H1 (cell line): ENCODE measurements around the gene SORBS1. TPM values are rescaled to one million over a fixed set of nuclear protein-coding genes. Genes with fewer than 3 reads are reported as not detected.

Experiments
- CTCF ChIA-PET: fragments of 300-600 bp; sonication (Branson Sonifier 250); formaldehyde crosslinking; loops from one replicate; lab custom pipeline; 2021; ENCODE audit not compliant: partially characterized antibody; lab: Charles Lee
- POLR2A ChIA-PET: fragments of 300-600 bp; sonication (Branson Sonifier 250); formaldehyde crosslinking; loops from one replicate; lab custom pipeline; 2021; ENCODE audit warnings: inconsistent platforms; ENCODE audit not compliant: partially characterized antibody; lab: Charles Lee
- DNase-seq, 2 experiments: peaks; one replicate each; pipeline versions ENCODE4 v3.0.0 to v3.0.0-alpha.2; 2010 to 2022; ENCODE audit warnings: low spot score in 2 of 2, low read depth in 1 of 2, mixed read lengths in 1 of 2
- FAIRE-seq: peaks from 2 replicates; lab custom pipeline; 2011; peaks lifted over from hg19 to GRCh38; lab: Jason Lieb, UNC
- H2AFZ ChIP-seq: 2 replicates; pipeline ENCODE4 v1.8.1; 2012; ENCODE audit warnings: low read length, inconsistent platforms
- H2AK5ac ChIP-seq: 2 replicates; pipeline ENCODE4 v1.6.1; 2013; ENCODE audit warnings: low read depth, low read length
- H2BK120ac ChIP-seq: replicated peaks from 2 replicates; pipeline ENCODE3; 2013; ENCODE audit warnings: low read depth, low read length, inconsistent platforms
- H2BK12ac ChIP-seq: 2 replicates; pipeline ENCODE4 v1.6.1; 2013; ENCODE audit warnings: low read depth, low read length
- H2BK15ac ChIP-seq: 2 replicates; pipeline ENCODE4 v1.6.1; 2013; ENCODE audit warnings: low read length
- H2BK20ac ChIP-seq: 2 replicates; pipeline ENCODE4 v1.6.1; 2013; ENCODE audit warnings: low read length
- H2BK5ac ChIP-seq: 2 replicates; pipeline ENCODE4 v1.6.1; 2013; ENCODE audit warnings: low read depth, low read length
- H3K14ac ChIP-seq: 2 replicates; pipeline ENCODE4 v1.6.1; 2013; ENCODE audit warnings: inconsistent platforms; ENCODE audit not compliant: insufficient read length
- H3K18ac ChIP-seq: 2 replicates; pipeline ENCODE4 v1.6.1; 2013; ENCODE audit warnings: low read length; ENCODE audit errors: extremely low read depth
- H3K23ac ChIP-seq: 2 replicates; pipeline ENCODE4 v1.6.1; 2013; ENCODE audit warnings: inconsistent platforms; ENCODE audit not compliant: insufficient read length
- H3K23me2 ChIP-seq: 2 replicates; pipeline ENCODE4 v1.6.1; 2013; ENCODE audit warnings: low read depth, low read length
- H3K27ac ChIP-seq: 2 replicates; pipeline ENCODE4 v1.6.1; 2011; ENCODE audit warnings: low read depth, low read length, inconsistent platforms
- H3K27me3 ChIP-seq, 4 experiments: replicated peaks in 1 of 4; 1 replicate in 1 of 4; 2 replicates in 3 of 4; pipeline versions ENCODE4 v1.6.1 to v1.8.1; 2011 to 2013; ENCODE audit warnings: low read length in 3 of 4, mild to moderate bottlenecking in 3 of 4, inconsistent platforms in 2 of 4, mixed read lengths in 2 of 4, moderate library complexity in 1 of 4; ENCODE audit not compliant: control insufficient read depth in 3 of 4, insufficient read depth in 3 of 4; ENCODE audit errors: extremely low read depth in 1 of 4
- H3K36me3 ChIP-seq, 4 experiments: 2 replicates each; pipeline versions ENCODE4 v1.6.1 to v1.8.1; 2011 to 2013; ENCODE audit warnings: mild to moderate bottlenecking in 4 of 4, low read length in 3 of 4, moderate library complexity in 2 of 4, control low read depth in 1 of 4, inconsistent platforms in 1 of 4; ENCODE audit not compliant: insufficient read depth in 4 of 4, control insufficient read depth in 2 of 4
- H3K4ac ChIP-seq: replicated peaks from 2 replicates; pipeline ENCODE3; 2013; ENCODE audit warnings: low read length, low read depth, mixed read lengths, inconsistent platforms; ENCODE audit not compliant: insufficient read length
- H3K4me1 ChIP-seq, 4 experiments: replicated peaks in 1 of 4; 1 replicate in 1 of 4; 2 replicates in 3 of 4; pipeline versions ENCODE4 v1.6.1 to v1.8.1; 2011 to 2013; ENCODE audit warnings: low read length in 3 of 4, inconsistent platforms in 2 of 4, mixed read lengths in 1 of 4; ENCODE audit not compliant: insufficient read depth in 4 of 4, control insufficient read depth in 3 of 4
- H3K4me2 ChIP-seq, 2 experiments: 2 replicates each; pipeline versions ENCODE4 v1.6.1 to v1.8.1; 2011 to 2013; ENCODE audit warnings: low read depth in 2 of 2, low read length in 2 of 2, control low read depth in 1 of 2, inconsistent platforms in 1 of 2, mild to moderate bottlenecking in 1 of 2; ENCODE audit not compliant: insufficient read depth in 1 of 2
- H3K4me3 ChIP-seq, 4 experiments: fragments of 200-600, 300-600 bp in 1 of 4; sonication (generic), shearing (Covaris generic), sonication (Bioruptor Twin) in 1 of 4; 2 replicates each; pipeline versions ENCODE4 v1.5.1 to v1.8.1; 2011 to 2016; ENCODE audit warnings: low read length in 4 of 4, low read depth in 3 of 4, control low read depth in 2 of 4, inconsistent platforms in 2 of 4, mild to moderate bottlenecking in 2 of 4, mixed read lengths in 1 of 4, moderate library complexity in 1 of 4; ENCODE audit not compliant: insufficient read depth in 2 of 4; ENCODE audit errors: extremely low read depth in 1 of 4
- H3K56ac ChIP-seq: replicated peaks from 2 replicates; pipeline ENCODE3; 2013; ENCODE audit warnings: low read depth, mild to moderate bottlenecking, mixed read lengths, low read length, inconsistent platforms; ENCODE audit not compliant: insufficient read length
- H3K79me1 ChIP-seq: 2 replicates; pipeline ENCODE4 v1.6.1; 2013; ENCODE audit warnings: low read depth, low read length, control low read depth
- H3K79me2 ChIP-seq, 2 experiments: 2 replicates each; pipeline versions ENCODE4 v1.6.1 to v1.8.1; 2012 to 2013; ENCODE audit warnings: low read length in 2 of 2, mild to moderate bottlenecking in 2 of 2, inconsistent platforms in 1 of 2; ENCODE audit not compliant: insufficient read depth in 2 of 2, control insufficient read depth in 1 of 2
- H3K9ac ChIP-seq, 4 experiments: replicated peaks in 1 of 4; 1 replicate in 1 of 4; 2 replicates in 3 of 4; pipeline versions ENCODE4 v1.6.1 to v1.8.1; 2011 to 2013; ENCODE audit warnings: low read depth in 3 of 4, low read length in 3 of 4, control low read depth in 2 of 4, mild to moderate bottlenecking in 2 of 4, moderate library complexity in 2 of 4, inconsistent platforms in 1 of 4; ENCODE audit errors: extremely low read depth in 1 of 4
- H3K9me3 ChIP-seq, 2 experiments: 2 replicates each; pipeline versions ENCODE4 v1.6.1 to v1.8.1; 2012 to 2013; ENCODE audit warnings: mild to moderate bottlenecking in 2 of 2, moderate library complexity in 2 of 2, control low read depth in 1 of 2, inconsistent platforms in 1 of 2, low read depth in 1 of 2, low read length in 1 of 2, mixed read lengths in 1 of 2; ENCODE audit not compliant: insufficient read depth in 2 of 2
- H4K20me1 ChIP-seq, 2 experiments: replicated peaks in 1 of 2; 2 replicates each; pipeline versions ENCODE3 to v1.8.1; 2011 to 2013; ENCODE audit warnings: inconsistent platforms in 2 of 2, low read length in 2 of 2, mild to moderate bottlenecking in 1 of 2; ENCODE audit not compliant: insufficient read depth in 2 of 2, control insufficient read depth in 1 of 2
- H4K5ac ChIP-seq: 2 replicates; pipeline ENCODE4 v1.6.1; 2013; ENCODE audit warnings: low read length, low read depth, mixed read lengths, inconsistent platforms; ENCODE audit not compliant: insufficient read length
- H4K8ac ChIP-seq: 2 replicates; pipeline ENCODE4 v1.8.0; 2013; ENCODE audit warnings: mild to moderate bottlenecking, moderate library complexity, low read length, inconsistent platforms; ENCODE audit not compliant: insufficient read depth; ENCODE audit errors: extremely low read depth
- H4K91ac ChIP-seq: replicated peaks from 2 replicates; pipeline ENCODE3; 2013; ENCODE audit warnings: low read length, mixed read lengths, inconsistent platforms; ENCODE audit not compliant: insufficient read length
- BRCA1 ChIP-seq: IDR thresholded peaks from 2 replicates; pipeline ENCODE4 v1.6.1; 2012; ENCODE audit warnings: low read depth, low read length, improper control_type of control experiment
- CBX8 ChIP-seq: fragments of 300-800, 300-1000 bp; sonication (generic); IDR thresholded peaks from 2 replicates; pipeline ENCODE4 v1.7.1; 2016; ENCODE audit warnings: low read depth, low read length, borderline replicate concordance
- CHD1 ChIP-seq: IDR thresholded peaks from 2 replicates; pipeline ENCODE4 v1.6.1; 2012; ENCODE audit warnings: low read depth, low read length, improper control_type of control experiment
- EGR1 ChIP-seq: IDR thresholded peaks from 2 replicates; pipeline ENCODE4 v1.6.1; 2011; ENCODE audit warnings: low read depth, low read length, borderline replicate concordance
- GABPA ChIP-seq: IDR thresholded peaks from 2 replicates; pipeline ENCODE4 v1.6.1; 2011; ENCODE audit warnings: mild to moderate bottlenecking, low read length, moderate library complexity, borderline replicate concordance; ENCODE audit not compliant: insufficient read depth
- HDAC6 ChIP-seq: IDR thresholded peaks from one replicate; pipeline ENCODE4 v1.7.1; 2012; ENCODE audit warnings: low read depth, mild to moderate bottlenecking, inconsistent platforms, low read length, moderate library complexity
- MAFK ChIP-seq: IDR thresholded peaks from 2 replicates; pipeline ENCODE4 v1.6.1; 2012; ENCODE audit warnings: low read depth, mild to moderate bottlenecking, improper control_type of control experiment, low read length
- RAD21 ChIP-seq, 2 experiments: IDR thresholded peaks in 1 of 2; conservative IDR thresholded peaks in 1 of 2; 2 replicates each; pipeline ENCODE4 v1.6.1; 2011; ENCODE audit warnings: low read depth in 2 of 2, low read length in 2 of 2, improper control_type of control experiment in 1 of 2, inconsistent platforms in 1 of 2, mild to moderate bottlenecking in 1 of 2, moderate library complexity in 1 of 2
- RXRA ChIP-seq: IDR thresholded peaks from 2 replicates; pipeline ENCODE4 v1.6.1; 2011; ENCODE audit warnings: low read depth, mild to moderate bottlenecking, low read length, moderate library complexity; ENCODE audit not compliant: insufficient read depth
- USF2 ChIP-seq: IDR thresholded peaks from 2 replicates; pipeline ENCODE4 v1.6.1; 2011; ENCODE audit warnings: low read length, improper control_type of control experiment
- WGBS, 2 experiments: shearing (Covaris generic) in 1 of 2; methylation state at CpG; one replicate each; pipeline versions ENCODE4 v1.1.6 to v1.1.7; 2013 to 2015; ENCODE audit warnings: low lambda C conversion rate in 2 of 2, mixed read lengths in 2 of 2, inconsistent platforms in 1 of 2, low coverage in 1 of 2, missing lambda C conversion rate in 1 of 2; ENCODE audit not compliant: insufficient replicate concordance in 2 of 2, insufficient coverage in 1 of 2, insufficient read length in 1 of 2; ENCODE audit errors: extremely low coverage in 1 of 2, missing lambda C conversion rate in 1 of 2; 5-methylcytosine and 5-hydroxymethylcytosine counted together
- polyA plus RNA-seq, 7 experiments: library from polyadenylated mRNA; depleted of rRNA in 3 of 7; stranded (reverse) in 5 of 7; unstranded in 2 of 7; fragments of >200 nt in 5 of 7; fragments of 200-250 nt in 2 of 7; gene quantifications; 1 replicate in 5 of 7; 2 replicates in 1 of 7; 4 replicates in 1 of 7; pipeline versions ENCODE4 v1.2.1 to v1.2.3, GENCODE V29; 2011 to 2013; ENCODE audit warnings: missing spikeins in 2 of 7, mixed read lengths in 2 of 7
- total RNA-seq: library from RNA; stranded (reverse); fragmentation: NEBNext Ultra II Directional; extraction: Animal tissue kit (Norgen Biotek cat#: 25700); gene quantifications from 2 replicates; pipeline ENCODE4 v1.2.1, GENCODE V29; 2021
- TF ChIP-seq, protein P1 (sequence below): IDR thresholded peaks from 2 replicates; pipeline ENCODE4 v1.6.1; 2012; ENCODE audit warnings: low read length, inconsistent platforms

The SORBS1 gene
- total and polyA plus RNA-seq, 2 of the 8 experiments (the other 6 are each of a cell fraction or from before 2014, with no cell fraction given) = 16.0 to 35.0 TPM

GRCh38 chr10:95504246-95504691 is 56.9 kb downstream of the SORBS1 start:
- no peak overlapping the region for H2BK12ac ChIP-seq
- H3K27ac ChIP-seq = no peak overlapping the region
- H4K20me1 ChIP-seq = no peaks in the 10 kb centered on the region
- H2BK120ac ChIP-seq = no peak overlapping the region
- no peak overlapping the region for H2BK5ac ChIP-seq
- no peak overlapping the region for H4K91ac ChIP-seq
- FAIRE-seq = no peak
- H3K4ac ChIP-seq = no peak overlapping the region
- H3K23me2 ChIP-seq = no peaks in the 10 kb centered on the region; the same call in none of the 2 replicates
- H2AFZ ChIP-seq = no peak overlapping the region
- peaks cover 0 to 54% of the 10 kb centered on the region in 2 experiments; a peak in 2 of 4 replicates for H3K79me2 ChIP-seq
- H3K18ac ChIP-seq = no peak overlapping the region
- H4K5ac ChIP-seq = no peak overlapping the region
- H3K27me3 ChIP-seq = no peaks in the 10 kb centered on the region
- H3K4me2 ChIP-seq = no peak overlapping the region
- H3K79me1 ChIP-seq = peaks cover 4% of the 10 kb centered on the region; the same call in 1 of the 2 replicates
- peaks cover 0 to 18% (median 9%) of the 10 kb centered on the region in 4 experiments; a peak in 6 of 7 replicates for H3K4me1 ChIP-seq
- no peak overlapping the region for H3K56ac ChIP-seq
- H2AK5ac ChIP-seq = no peak overlapping the region
- H3K23ac ChIP-seq = no peak overlapping the region
- POLR2A ChIA-PET = no interaction called here
- 95% methylated on average over 4 of the region's 4 CpGs; no CpG with 5 or more reads in 1 of the 2 experiments for WGBS, 2 experiments
- no peak overlapping the region for H3K14ac ChIP-seq
- no peak overlapping the region for H2BK20ac ChIP-seq
- CTCF ChIA-PET = interaction anchor here (0.6 to 3.2 kb wide), 3 partner anchors 11 to 630 kb away, joined by 3 to 8 read pairs (median 7); no protein-coding TSS in a partner anchor
- H3K36me3 ChIP-seq = no peaks in the 10 kb centered on the region
- H3K9me3 ChIP-seq = no peaks in the 10 kb centered on the region
- no peak overlapping the region for H4K8ac ChIP-seq
- no peak overlapping the region for H3K9ac ChIP-seq
- no peak overlapping the region for H3K4me3 ChIP-seq
- H2BK15ac ChIP-seq = no peak overlapping the region
- no peak for DNase-seq
- TF ChIP-seq GABPA (no peak), RXRA (no peak), CHD1 (no peak), HDAC6 (no peak), EGR1 (no peak), BRCA1 (no peak), RAD21 (IDR thresholded peaks at IDR 0.05 in 1 of 2, conservative IDR thresholded peaks at IDR 0.05 in 1 of 2; ENCODE audit: low read depth in 2 of 2, low read length in 2 of 2) (no peak), USF2 (no peak), MAFK (no peak), CBX8 (no peak)
- TF ChIP-seq, protein P1, sequence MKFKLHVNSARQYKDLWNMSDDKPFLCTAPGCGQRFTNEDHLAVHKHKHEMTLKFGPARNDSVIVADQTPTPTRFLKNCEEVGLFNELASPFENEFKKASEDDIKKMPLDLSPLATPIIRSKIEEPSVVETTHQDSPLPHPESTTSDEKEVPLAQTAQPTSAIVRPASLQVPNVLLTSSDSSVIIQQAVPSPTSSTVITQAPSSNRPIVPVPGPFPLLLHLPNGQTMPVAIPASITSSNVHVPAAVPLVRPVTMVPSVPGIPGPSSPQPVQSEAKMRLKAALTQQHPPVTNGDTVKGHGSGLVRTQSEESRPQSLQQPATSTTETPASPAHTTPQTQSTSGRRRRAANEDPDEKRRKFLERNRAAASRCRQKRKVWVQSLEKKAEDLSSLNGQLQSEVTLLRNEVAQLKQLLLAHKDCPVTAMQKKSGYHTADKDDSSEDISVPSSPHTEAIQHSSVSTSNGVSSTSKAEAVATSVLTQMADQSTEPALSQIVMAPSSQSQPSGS = no peak
